Measurements from ENCODE around the gene USP6.
"Not testable (repeated sequence)": the region's sequence is repeated elsewhere in the genome, so short reads cannot be mapped to it uniquely, and the experiment has no call there.

The USP6 gene

GRCh38 chr17:5138616-5139457 is 23.0 kb downstream of the USP6 start:
- no peak for TF ChIP-seq ZNF274 (IDR thresholded peaks at IDR 0.05; ENCODE audit: low read depth, low read length)
- no peak overlapping the region for H3K4me3 ChIP-seq (ENCODE audit: low read length)

GRCh38 chr17:5139458-5139732 is 23.6 kb downstream of the USP6 start:
- no peak for TF ChIP-seq ZNF274 (IDR thresholded peaks at IDR 0.05; ENCODE audit: low read depth, low read length)
- H3K4me3 ChIP-seq (ENCODE audit: low read length), result no peak overlapping the region

- not testable (repeated sequence) for H3K4me3 ChIP-seq (ENCODE audit: low read length)
These were observed 27.0 kb downstream of the USP6 start for GRCh38 chr17:5142877-5143276.

- not testable (repeated sequence) for H3K4me3 ChIP-seq (ENCODE audit: low read length)
These were observed 30.3 kb downstream of the USP6 start for GRCh38 chr17:5146122-5146521.

- not testable (repeated sequence) for H3K4me3 ChIP-seq (ENCODE audit: low read length)
These were observed 44.9 kb downstream of the USP6 start for GRCh38 chr17:5160702-5161101.

GRCh38 chr17:5161793-5162192 is 46.0 kb downstream of the USP6 start:
- H3K4me3 ChIP-seq (ENCODE audit: low read length), result not testable (repeated sequence)

- TF ChIP-seq ZNF274 (IDR thresholded peaks at IDR 0.05; ENCODE audit: low read depth, low read length), result no peak
These were observed 48.6 kb downstream of the USP6 start for GRCh38 chr17:5164436-5164835.

GRCh38 chr17:5165791-5166564 is 50.1 kb downstream of the USP6 start:
- H3K4me3 ChIP-seq (ENCODE audit: low read length), result not testable (repeated sequence)

More at GRCh38 chr17:5164436-5164835, 48.6 kb downstream of the USP6 start:
- no peak overlapping the region for H3K4me3 ChIP-seq (ENCODE audit: low read length)

- H3K4me3 ChIP-seq (ENCODE audit: low read length), result not testable (repeated sequence)
These were observed 59.2 kb downstream of the USP6 start for GRCh38 chr17:5175027-5175426.

- TF ChIP-seq ZNF274 (IDR thresholded peaks at IDR 0.05; ENCODE audit: low read depth, low read length), result no peak
- H3K4me3 ChIP-seq (ENCODE audit: low read length), result no peak overlapping the region
These were observed 63.2 kb downstream of the USP6 start for GRCh38 chr17:5179003-5179402.

GRCh38 chr17:5181509-5182305 is 65.9 kb downstream of the USP6 start:
- no peak for TF ChIP-seq ZNF274 (IDR thresholded peaks at IDR 0.05; ENCODE audit: low read depth, low read length)
- no peak overlapping the region for H3K4me3 ChIP-seq (ENCODE audit: low read length)

GRCh38 chr17:5182597-5183409 is 67.0 kb downstream of the USP6 start:
- no peak for TF ChIP-seq ZNF274 (IDR thresholded peaks at IDR 0.05; ENCODE audit: low read depth, low read length)
- H3K4me3 ChIP-seq (ENCODE audit: low read length), result no peak overlapping the region

- TF ChIP-seq ZNF274 (IDR thresholded peaks at IDR 0.05; ENCODE audit: low read depth, low read length), result peak; percentile 81
- H3K4me3 ChIP-seq (ENCODE audit: low read length), result no peak overlapping the region
These were observed 67.6 kb downstream of the USP6 start for GRCh38 chr17:5183410-5183793.

GRCh38 chr17:5184288-5184687 is 68.5 kb downstream of the USP6 start:
- no peak overlapping the region for H3K4me3 ChIP-seq (ENCODE audit: low read length)

More at GRCh38 chr17:5184288-5184687, 68.5 kb downstream of the USP6 start:
- no peak for TF ChIP-seq ZNF274 (IDR thresholded peaks at IDR 0.05; ENCODE audit: low read depth, low read length)
